Stimulated activated CD8-positive, alpha-beta memory T cell treated with anti-CD3 and anti-CD28 coated beads, Interleukin-7, amount 100 ng/mL, for 24 hours (primary cell): Measurements from ENCODE around the gene SETD1B.
A peak's percentile ranks its signal among the peaks of the same experiment; 100 is the strongest.
"Not testable (repeated sequence)": the region's sequence is repeated elsewhere in the genome, so short reads cannot be mapped to it uniquely, and the experiment has no call there.

Source experiments
- DNase-seq: peaks from one replicate; pipeline ENCODE4 v3.0.0-alpha.2; 2020; ENCODE audit warnings: low read depth

SETD1B gene

GRCh38 chr12:121780429-121780828 lies 23.4 kb upstream of the SETD1B start:
- no peak for DNase-seq

GRCh38 chr12:121781484-121781997 lies 22.3 kb upstream of the SETD1B start:
- no peak for DNase-seq

DNA sequence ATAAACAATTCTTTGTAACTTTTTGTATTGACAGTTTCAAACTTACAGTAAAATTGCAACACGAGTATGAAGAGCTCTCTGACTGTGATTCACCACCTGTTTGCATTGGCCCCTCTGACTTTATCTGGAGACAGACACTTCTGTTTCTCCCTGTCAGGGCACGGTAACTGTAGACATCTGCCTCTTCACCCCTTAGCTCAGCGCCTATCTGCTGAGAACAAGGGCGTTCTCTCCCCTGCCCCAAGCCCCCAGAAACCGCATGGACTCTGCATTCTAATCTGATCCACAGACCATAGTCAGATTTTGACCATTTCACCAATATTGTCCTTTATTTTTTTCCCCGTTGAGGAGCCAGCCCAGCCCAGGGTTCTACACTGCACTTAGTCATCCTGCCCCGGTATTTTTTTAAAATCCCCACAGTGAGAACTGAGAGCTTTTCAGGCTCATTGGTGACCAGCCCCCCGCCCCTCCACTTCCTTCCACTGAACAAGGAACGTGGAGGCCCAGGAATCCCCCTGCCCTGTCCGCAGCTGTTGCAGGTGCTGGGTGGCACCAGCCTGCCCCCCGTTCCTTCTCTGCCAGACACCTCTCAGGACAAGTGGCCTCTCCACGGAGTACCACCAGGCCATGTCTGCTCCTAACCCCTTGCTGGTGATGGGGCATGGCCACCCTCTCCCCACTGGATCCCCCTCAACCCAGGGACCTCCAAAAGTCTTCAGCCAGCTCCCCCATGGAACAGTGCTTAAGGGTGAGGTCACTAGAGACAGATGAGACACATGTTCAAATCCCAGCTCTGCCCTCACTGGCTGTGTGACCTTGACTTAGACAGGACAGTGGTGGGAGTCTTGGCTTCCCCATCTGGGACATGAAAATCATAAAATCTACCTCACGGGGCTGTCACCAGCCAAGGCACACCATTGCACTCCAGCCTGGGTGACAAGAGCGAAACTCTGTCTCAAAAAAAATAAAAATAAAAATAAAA lies 21.5 kb upstream of the SETD1B start:
- DNase-seq = no peak

- DNase-seq = no peak
Observed at GRCh38 chr12:121783766-121784165, 20.0 kb upstream of the SETD1B start.

DNA sequence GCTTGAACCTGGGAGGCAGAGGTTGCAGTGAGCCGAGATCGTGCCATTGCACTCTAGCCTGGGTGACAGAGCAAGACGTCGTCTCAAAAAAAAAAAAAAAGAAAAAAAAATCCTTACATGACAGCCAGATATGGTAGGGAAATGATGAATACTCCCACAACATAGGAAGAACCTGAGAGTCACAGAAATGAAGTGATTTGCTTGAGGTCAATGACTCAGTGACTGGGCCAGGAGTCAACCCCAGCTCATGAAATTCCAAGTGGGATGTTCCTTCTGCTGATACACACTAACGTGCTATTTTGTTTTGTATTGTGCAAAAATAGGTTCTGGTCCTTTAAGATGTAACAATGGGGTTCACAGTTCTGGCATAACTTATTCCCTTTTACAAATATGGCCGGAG lies 19.3 kb upstream of the SETD1B start:
- no peak for DNase-seq

GRCh38 chr12:121786440-121786825 lies 17.4 kb upstream of the SETD1B start:
- no peak for DNase-seq

DNA sequence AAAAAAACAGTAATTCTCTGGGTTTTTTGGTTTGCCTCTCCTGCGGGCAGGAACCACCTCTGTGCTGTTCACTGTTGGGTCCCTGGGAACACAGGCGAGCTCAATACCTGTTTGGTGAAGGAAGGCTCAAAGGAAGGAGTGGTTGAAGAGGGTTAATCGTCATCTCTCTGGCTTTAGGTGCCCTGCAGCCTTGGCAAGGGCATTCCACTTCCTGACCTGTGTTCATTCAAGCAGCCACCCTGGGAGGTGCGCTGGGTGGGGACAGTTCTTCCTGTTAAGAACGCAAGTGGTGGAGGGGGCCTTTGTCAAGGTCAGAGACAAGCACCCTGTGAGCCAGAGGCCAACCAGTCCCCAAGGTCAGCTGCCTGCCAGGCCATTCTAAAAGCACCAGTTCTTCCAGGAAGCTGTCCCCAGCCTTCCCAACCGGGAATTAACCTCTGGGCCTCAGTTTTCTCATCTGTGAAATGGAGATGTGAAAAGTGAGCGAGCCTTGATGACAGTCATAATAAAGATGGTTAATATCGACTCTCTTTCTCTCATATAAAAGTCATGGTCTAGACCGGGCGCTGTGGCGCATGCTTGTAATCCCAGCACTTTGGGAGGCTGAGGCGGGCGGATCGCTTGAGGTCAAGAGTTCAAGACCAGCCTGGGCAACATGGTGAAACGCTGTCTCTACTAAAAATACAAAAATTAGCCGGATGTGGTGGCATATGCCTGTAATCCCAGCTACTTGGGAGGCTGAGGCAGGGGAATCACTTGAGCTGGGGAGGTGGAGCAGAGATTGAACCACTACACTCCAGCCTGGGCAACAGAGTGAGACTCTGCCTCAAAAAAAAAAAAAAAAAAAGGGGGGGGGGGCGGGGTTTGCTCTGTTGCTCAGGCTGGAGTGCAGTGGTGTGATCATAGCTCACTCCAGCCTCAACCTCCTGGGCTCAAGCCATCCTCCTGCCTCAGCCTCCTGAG lies 16.5 kb upstream of the SETD1B start:
- DNase-seq = no peak

- DNase-seq = no peak
Observed at GRCh38 chr12:121788176-121788818, 15.5 kb upstream of the SETD1B start.

GRCh38 chr12:121789233-121789781 lies 14.5 kb upstream of the SETD1B start:
- no peak for DNase-seq

DNA sequence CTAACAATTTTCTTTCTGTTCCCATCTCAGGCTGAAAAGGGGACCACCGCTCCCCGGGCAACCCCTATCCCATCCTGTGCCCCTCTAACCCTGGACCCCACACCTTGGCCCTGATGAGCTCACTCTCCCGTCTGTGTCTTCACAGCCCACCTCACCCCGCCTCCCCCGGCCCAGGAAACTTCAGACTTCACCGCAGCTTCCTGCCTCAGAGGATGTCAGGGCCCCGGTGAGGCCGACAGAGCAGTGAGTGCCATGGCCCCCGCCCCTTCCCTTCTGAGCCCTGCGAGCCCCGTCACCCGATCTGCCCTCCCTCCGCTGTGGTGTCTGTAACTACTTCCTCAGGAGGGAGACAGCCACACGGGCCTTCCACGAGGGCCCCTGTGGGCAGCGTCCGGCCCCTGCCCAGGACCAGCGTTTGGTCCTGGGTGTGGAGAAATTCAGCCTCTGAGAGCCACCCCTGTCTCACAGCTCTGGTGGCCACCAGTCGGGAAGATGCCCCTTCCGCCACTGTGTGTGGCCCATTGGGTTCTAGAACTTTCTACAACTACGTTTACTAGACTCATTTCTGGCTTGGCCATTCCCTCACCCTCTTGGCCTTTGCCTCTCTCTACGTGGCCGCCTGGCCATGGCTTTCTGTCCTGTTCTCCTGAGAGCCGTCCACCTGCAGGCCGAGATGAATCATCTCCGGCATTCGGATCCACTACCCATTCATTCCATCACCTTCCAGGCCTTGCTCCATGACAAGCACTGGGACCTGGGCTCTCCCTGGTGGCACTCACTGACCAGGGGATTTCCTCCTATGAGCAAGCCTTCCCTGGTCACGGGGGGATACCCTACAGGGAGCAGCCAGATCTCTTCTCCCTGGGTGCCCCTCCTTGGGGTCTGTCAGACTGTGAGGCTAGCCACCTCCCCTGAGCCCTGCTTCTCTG lies 13.7 kb upstream of the SETD1B start:
- peak; percentile 85 for DNase-seq

DNA sequence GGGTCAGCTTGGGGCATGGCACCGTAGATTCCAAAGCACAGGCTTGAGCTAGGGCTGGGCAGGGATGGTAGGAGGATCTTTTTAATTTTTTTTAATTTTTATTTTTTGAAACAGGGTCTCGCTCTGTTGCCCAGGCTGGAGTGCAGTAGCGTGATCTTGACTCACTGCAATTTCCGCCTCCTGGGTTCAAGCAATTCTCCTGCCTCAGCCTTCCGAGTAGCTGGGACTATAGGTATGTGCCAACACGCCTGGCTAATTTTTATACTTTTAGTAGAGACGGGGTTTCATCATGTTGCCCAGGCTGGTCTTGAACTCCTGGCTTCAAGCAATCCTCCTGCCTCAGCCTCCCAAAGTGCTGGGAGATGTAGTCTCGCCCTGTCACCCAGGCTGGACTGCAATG lies 13.0 kb upstream of the SETD1B start:
- DNase-seq = not testable (repeated sequence)

GRCh38 chr12:121791671-121792551 lies 11.9 kb upstream of the SETD1B start:
- no peak for DNase-seq

GRCh38 chr12:121792607-121793439 lies 11.0 kb upstream of the SETD1B start:
- DNase-seq = no peak

- no peak for DNase-seq
Observed at GRCh38 chr12:121793440-121793837, 10.4 kb upstream of the SETD1B start, which contains the start of gene RHOF. Gene RHOF (minus strand): TSS chr12:121793688. CDS start chr12:121793633, 55 bp downstream.

GRCh38 chr12:121793838-121794533 lies 9.8 kb upstream of the SETD1B start:
- DNase-seq = peak; percentile 89

- DNase-seq = no peak
Observed at GRCh38 chr12:121794534-121795033, 9.2 kb upstream of the SETD1B start.
